K562 (cell line): ENCODE data around the gene OR4D9. TPM values are rescaled to one million over a fixed set of nuclear protein-coding genes. Genes with fewer than 3 reads are reported as not detected.

Source experiments
- ARID1B ChIP-seq: fragments of 450-650 bp; IDR thresholded peaks from 2 replicates; pipeline ENCODE4 v1.6.1; 2016; ENCODE audit warnings: antibody characterized with exemption, mild to moderate bottlenecking, inconsistent platforms
- BCL6 ChIP-seq: fragments of 250-450 bp; sonication (Bioruptor Pico); IDR thresholded peaks from 2 replicates; pipeline ENCODE4 v1.4.0; 2020
- E4F1 ChIP-seq: fragments of 250-450 bp; sonication (Bioruptor Pico); IDR thresholded peaks from 2 replicates; pipeline ENCODE4 v1.5.0; 2021; ENCODE audit warnings: mild to moderate bottlenecking, borderline replicate concordance
- HNRNPH1 ChIP-seq: fragments of 200-400 bp; formaldehyde crosslinking; optimal IDR thresholded peaks from 2 replicates; pipeline ENCODE3; 2017; ENCODE audit warnings: low read depth, mild to moderate bottlenecking, low read length, moderate library complexity
- KDM2B ChIP-seq: fragments of 250-450 bp; sonication (Bioruptor Pico); IDR thresholded peaks from 2 replicates; pipeline ENCODE4 v1.8.0; 2021; ENCODE audit warnings: mild to moderate bottlenecking, moderate library complexity
- NR4A1 ChIP-seq, 2 experiments: fragments of 250-450 bp in 1 of 2; fragments of 450-650 bp in 1 of 2; sonication (Bioruptor Pico) in 1 of 2; IDR thresholded peaks; 2 replicates each; pipeline versions ENCODE4 v1.4.0 to v1.6.1; 2016 to 2020; ENCODE audit warnings: mild to moderate bottlenecking in 2 of 2, missing compliant biosample characterization in 1 of 2, missing genetic modification characterization in 1 of 2, moderate library complexity in 1 of 2
- PRPF4 ChIP-seq: fragments of 200-400 bp; formaldehyde crosslinking; IDR thresholded peaks from one replicate; pipeline ENCODE4 v1.6.1; 2017; ENCODE audit warnings: low read length, low read depth, mild to moderate bottlenecking; ENCODE audit not compliant: insufficient read depth, poor library complexity, severe bottlenecking
- ZC3H11A ChIP-seq: IDR thresholded peaks from 2 replicates; pipeline ENCODE4 v1.6.1; 2012; ENCODE audit warnings: low read depth, low read length, improper control_type of control experiment
- ZNF449 ChIP-seq: fragments of 250-450 bp; sonication (Bioruptor Pico); IDR thresholded peaks from 2 replicates; pipeline ENCODE4 v1.8.0; 2022; ENCODE audit warnings: moderate library complexity, mild to moderate bottlenecking, inconsistent platforms
- ZNF77 ChIP-seq: fragments of 250-450 bp; sonication (Bioruptor Pico); IDR thresholded peaks from 2 replicates; pipeline ENCODE4 v1.5.0; 2020
- polyA plus RNA-seq, 8 experiments: library from polyadenylated mRNA; depleted of rRNA in 4 of 8; stranded (reverse) in 5 of 8; unstranded in 3 of 8; fragments of >200 nt; fragmentation: Nextera tagmentation in 2 of 8; fragmentation: Illumina TruSeq in 1 of 8; extraction: Ambion mirVana in 2 of 8; extraction: Trizol in 1 of 8; gene quantifications; 2 replicates each; pipeline versions ENCODE4 v1.2.1 to v1.2.3, GENCODE V29; 2011 to 2014; ENCODE audit warnings: inconsistent platforms in 1 of 8, missing spikeins in 1 of 8
- total RNA-seq, 7 experiments: library from RNA; depleted of rRNA in 6 of 7; stranded (reverse); fragments of >200 nt in 6 of 7; fragmentation: Illumina TruSeq in 2 of 7; extraction: Trizol in 2 of 7; gene quantifications; 2 replicates each; pipeline versions ENCODE4 v1.2.1 to v1.2.3, GENCODE V29; 2011 to 2021; ENCODE audit warnings: low replicate concordance in 1 of 7

Gene OR4D9
- total and polyA plus RNA-seq, 9 of the 15 experiments (the other 6 are each of a cell fraction or from before 2014, with no cell fraction given): not detected

GRCh38 chr11:59545179-59546020 is 34.1 kb downstream of the OR4D9 start (continued):
- TF ChIP-seq NR4A1 (CRISPR knock-in tag; IDR thresholded peaks at IDR 0.05) (no peak), NR4A1 (tag; IDR thresholded peaks at IDR 0.05) (peak; percentile 79), ZNF77 (CRISPR knock-in tag) (peak; percentile 74; the same call in 1 of the 2 replicates), KDM2B (no peak), ZC3H11A (no peak), HNRNPH1 (no peak), BCL6 (CRISPR knock-in tag) (0 out of 2 replicates have a peak, but pooled peaks have one; percentile 4), E4F1 (CRISPR knock-in tag) (no peak; the same call in 1 of the 2 replicates), ZNF449 (no peak), PRPF4 (no peak), ARID1B (peak; percentile 88)
